ENCODE results near the gene RPRML.
"Not testable (repeated sequence)": the region's sequence is repeated elsewhere in the genome, so short reads cannot be mapped to it uniquely, and the experiment has no call there.

Gene RPRML

GRCh38 chr17:46989637-46990431, 10.8 kb upstream of the RPRML start:
- Histone ChIP-seq H3K36me3 (ENCODE audit: control insufficient read depth, insufficient read depth, low read length) (no peaks in the 10 kb centered on the region), H3K9ac (ENCODE audit: low read depth, low read length) (no peak overlapping the region), H3K27ac (ENCODE audit: low read depth, low read length) (no peak overlapping the region), H3K4me3 (ENCODE audit: low read depth, low read length) (no peak overlapping the region), H3K9me3 (ENCODE audit: control insufficient read depth, insufficient read depth, low read length) (no peaks in the 10 kb centered on the region), H3K27me3 (ENCODE audit: control insufficient read depth, insufficient read depth, low read length) (no peaks in the 10 kb centered on the region), H3K4me1 (ENCODE audit: control insufficient read depth, insufficient read depth, low read length) (no peaks in the 10 kb centered on the region)

GRCh38 chr17:46987927-46988326, 8.9 kb upstream of the RPRML start:
- H3K4me1 ChIP-seq (ENCODE audit: control insufficient read depth, insufficient read depth, low read length); H3K9ac ChIP-seq (ENCODE audit: low read depth, low read length); H3K4me3 ChIP-seq (ENCODE audit: low read depth, low read length); H3K27ac ChIP-seq (ENCODE audit: low read depth, low read length); H3K36me3 ChIP-seq (ENCODE audit: control insufficient read depth, insufficient read depth, low read length); H3K27me3 ChIP-seq (ENCODE audit: control insufficient read depth, insufficient read depth, low read length); H3K9me3 ChIP-seq (ENCODE audit: control insufficient read depth, insufficient read depth, low read length): not testable (repeated sequence)

- no peak overlapping the region for H3K27ac ChIP-seq (ENCODE audit: low read depth, low read length)
- H3K9me3 ChIP-seq (ENCODE audit: control insufficient read depth, insufficient read depth, low read length): no peaks in the 10 kb centered on the region
- no peaks in the 10 kb centered on the region for H3K36me3 ChIP-seq (ENCODE audit: control insufficient read depth, insufficient read depth, low read length)
- H3K27me3 ChIP-seq (ENCODE audit: control insufficient read depth, insufficient read depth, low read length): no peaks in the 10 kb centered on the region; the same call in 1 of the 2 replicates
- no peak overlapping the region for H3K9ac ChIP-seq (ENCODE audit: low read depth, low read length)
- peaks cover 8% of the 10 kb centered on the region; the same call in 1 of the 2 replicates for H3K4me1 ChIP-seq (ENCODE audit: control insufficient read depth, insufficient read depth, low read length)
- H3K4me3 ChIP-seq (ENCODE audit: low read depth, low read length): no peak overlapping the region
These were observed 7.3 kb upstream of the RPRML start for GRCh38 chr17:46986366-46986765.

GRCh38 chr17:46984892-46985291, 5.8 kb upstream of the RPRML start:
- H3K9ac ChIP-seq (ENCODE audit: low read depth, low read length): no peak overlapping the region
- H3K4me3 ChIP-seq (ENCODE audit: low read depth, low read length): no peak overlapping the region
- no peaks in the 10 kb centered on the region for H3K9me3 ChIP-seq (ENCODE audit: control insufficient read depth, insufficient read depth, low read length)
- peaks cover 13% of the 10 kb centered on the region; the same call in 1 of the 2 replicates for H3K4me1 ChIP-seq (ENCODE audit: control insufficient read depth, insufficient read depth, low read length)
- peaks cover 11% of the 10 kb centered on the region for H3K27me3 ChIP-seq (ENCODE audit: control insufficient read depth, insufficient read depth, low read length)
- no peak overlapping the region for H3K27ac ChIP-seq (ENCODE audit: low read depth, low read length)
- no peaks in the 10 kb centered on the region for H3K36me3 ChIP-seq (ENCODE audit: control insufficient read depth, insufficient read depth, low read length)

- H3K27me3 ChIP-seq (ENCODE audit: control insufficient read depth, insufficient read depth, low read length): peaks cover 17% of the 10 kb centered on the region
- no peaks in the 10 kb centered on the region for H3K36me3 ChIP-seq (ENCODE audit: control insufficient read depth, insufficient read depth, low read length)
- H3K27ac ChIP-seq (ENCODE audit: low read depth, low read length): no peak overlapping the region
These were observed 5.3 kb upstream of the RPRML start for GRCh38 chr17:46984341-46984740.

GRCh38 chr17:46983782-46984181, 4.7 kb upstream of the RPRML start:
- Histone ChIP-seq H3K9me3 (ENCODE audit: control insufficient read depth, insufficient read depth, low read length) (no peaks in the 10 kb centered on the region), H3K4me3 (ENCODE audit: low read depth, low read length) (no peak overlapping the region), H3K27ac (ENCODE audit: low read depth, low read length) (no peak overlapping the region), H3K9ac (ENCODE audit: low read depth, low read length) (no peak overlapping the region), H3K36me3 (ENCODE audit: control insufficient read depth, insufficient read depth, low read length) (no peaks in the 10 kb centered on the region), H3K27me3 (ENCODE audit: control insufficient read depth, insufficient read depth, low read length) (peaks cover 23% of the 10 kb centered on the region), H3K4me1 (ENCODE audit: control insufficient read depth, insufficient read depth, low read length) (peaks cover 13% of the 10 kb centered on the region; the same call in 1 of the 2 replicates)

More at GRCh38 chr17:46984341-46984740, 5.3 kb upstream of the RPRML start:
- H3K4me1 ChIP-seq (ENCODE audit: control insufficient read depth, insufficient read depth, low read length): peaks cover 13% of the 10 kb centered on the region; the same call in 1 of the 2 replicates
- H3K4me3 ChIP-seq (ENCODE audit: low read depth, low read length): no peak overlapping the region
- no peak overlapping the region for H3K9ac ChIP-seq (ENCODE audit: low read depth, low read length)
- no peaks in the 10 kb centered on the region for H3K9me3 ChIP-seq (ENCODE audit: control insufficient read depth, insufficient read depth, low read length)

GRCh38 chr17:46982577-46982976, 3.5 kb upstream of the RPRML start:
- Histone ChIP-seq H3K9ac (ENCODE audit: low read depth, low read length) (no peak overlapping the region), H3K9me3 (ENCODE audit: control insufficient read depth, insufficient read depth, low read length) (no peaks in the 10 kb centered on the region), H3K4me1 (ENCODE audit: control insufficient read depth, insufficient read depth, low read length) (peaks cover 19% of the 10 kb centered on the region; the same call in 1 of the 2 replicates), H3K4me3 (ENCODE audit: low read depth, low read length) (no peak overlapping the region), H3K27ac (ENCODE audit: low read depth, low read length) (no peak overlapping the region), H3K27me3 (ENCODE audit: control insufficient read depth, insufficient read depth, low read length) (peaks cover 35% of the 10 kb centered on the region), H3K36me3 (ENCODE audit: control insufficient read depth, insufficient read depth, low read length) (no peaks in the 10 kb centered on the region)

- Histone ChIP-seq H3K4me3 (ENCODE audit: low read depth, low read length) (peak overlapping the region; percentile 57), H3K27me3 (ENCODE audit: control insufficient read depth, insufficient read depth, low read length) (peaks cover 44% of the 10 kb centered on the region), H3K36me3 (ENCODE audit: control insufficient read depth, insufficient read depth, low read length) (no peaks in the 10 kb centered on the region), H3K27ac (ENCODE audit: low read depth, low read length) (no peak overlapping the region), H3K9me3 (ENCODE audit: control insufficient read depth, insufficient read depth, low read length) (no peaks in the 10 kb centered on the region), H3K4me1 (ENCODE audit: control insufficient read depth, insufficient read depth, low read length) (peaks cover 30% of the 10 kb centered on the region), H3K9ac (ENCODE audit: low read depth, low read length) (no peak overlapping the region)
These were observed 435 bp downstream of the RPRML start for GRCh38 chr17:46978489-46979146.

- Histone ChIP-seq H3K4me3 (ENCODE audit: low read depth, low read length) (peak overlapping the region; percentile 57), H3K9me3 (ENCODE audit: control insufficient read depth, insufficient read depth, low read length) (no peaks in the 10 kb centered on the region), H3K27me3 (ENCODE audit: control insufficient read depth, insufficient read depth, low read length) (peaks cover 44% of the 10 kb centered on the region), H3K9ac (ENCODE audit: low read depth, low read length) (no peak overlapping the region), H3K36me3 (ENCODE audit: control insufficient read depth, insufficient read depth, low read length) (no peaks in the 10 kb centered on the region), H3K27ac (ENCODE audit: low read depth, low read length) (no peak overlapping the region), H3K4me1 (ENCODE audit: control insufficient read depth, insufficient read depth, low read length) (peaks cover 30% of the 10 kb centered on the region)
These were observed 1.1 kb downstream of the RPRML start for GRCh38 chr17:46977750-46978488.

GRCh38 chr17:46977348-46977747, 1.7 kb downstream of the RPRML start:
- H3K36me3 ChIP-seq (ENCODE audit: control insufficient read depth, insufficient read depth, low read length): no peaks in the 10 kb centered on the region
- H3K27ac ChIP-seq (ENCODE audit: low read depth, low read length): no peak overlapping the region
- no peak overlapping the region for H3K9ac ChIP-seq (ENCODE audit: low read depth, low read length)
- H3K9me3 ChIP-seq (ENCODE audit: control insufficient read depth, insufficient read depth, low read length): no peaks in the 10 kb centered on the region
- peak overlapping the region; percentile 57 for H3K4me3 ChIP-seq (ENCODE audit: low read depth, low read length)
- H3K27me3 ChIP-seq (ENCODE audit: control insufficient read depth, insufficient read depth, low read length): peaks cover 44% of the 10 kb centered on the region
- peaks cover 26% of the 10 kb centered on the region for H3K4me1 ChIP-seq (ENCODE audit: control insufficient read depth, insufficient read depth, low read length)

All from HUES48 (cell line).